Loucy (cell line): ENCODE measurements around the gene LONP2.
A peak's percentile ranks its signal among the peaks of the same experiment; 100 is the strongest.

Source experiments
- H2AFZ ChIP-seq: fragments of 200-600 bp; sonication (generic); 2 replicates; pipeline ENCODE4 v1.6.0; 2016; ENCODE audit warnings: antibody characterized with exemption, mild to moderate bottlenecking, low read length, moderate library complexity
- H3F3A ChIP-seq: fragments of 200-600 bp; 2 replicates; pipeline ENCODE4 v1.6.0; 2016; ENCODE audit warnings: antibody characterized with exemption, low read depth, mild to moderate bottlenecking
- H3K27me3 ChIP-seq: fragments of 200-600 bp; sonication (generic); 2 replicates; pipeline ENCODE4 v1.6.1; 2014; ENCODE audit warnings: low read length, mild to moderate bottlenecking; ENCODE audit not compliant: insufficient read depth, poor library complexity, severe bottlenecking
- H3K36me3 ChIP-seq: fragments of 200-600 bp; sonication (generic); 2 replicates; pipeline ENCODE4 v1.6.1; 2016; ENCODE audit warnings: low read length; ENCODE audit not compliant: insufficient read depth
- H3K4me1 ChIP-seq: fragments of 200-600 bp; sonication (generic); 2 replicates; pipeline ENCODE4 v1.5.1; 2014; ENCODE audit warnings: low read length, mild to moderate bottlenecking; ENCODE audit not compliant: insufficient read depth, poor library complexity, severe bottlenecking
- H3K4me2 ChIP-seq: fragments of 200-600 bp; sonication (generic); 2 replicates; pipeline ENCODE4 v1.6.0; 2014; ENCODE audit warnings: antibody characterized with exemption, low read length, low read depth, mild to moderate bottlenecking; ENCODE audit not compliant: poor library complexity, severe bottlenecking
- H3K4me3 ChIP-seq: fragments of 200-600 bp; sonication (generic); 2 replicates; pipeline ENCODE4 v1.5.1; 2014; ENCODE audit warnings: low read length, mild to moderate bottlenecking, mixed read lengths; ENCODE audit not compliant: poor library complexity, severe bottlenecking
- H3K79me2 ChIP-seq: fragments of 200-600 bp; sonication (generic); 2 replicates; pipeline ENCODE4 v1.6.1; 2014; ENCODE audit warnings: low read length; ENCODE audit not compliant: insufficient read depth
- H3K9ac ChIP-seq: fragments of 200-600 bp; sonication (generic); 2 replicates; pipeline ENCODE4 v1.6.0; 2014; ENCODE audit warnings: mild to moderate bottlenecking, low read depth, low read length, moderate library complexity; ENCODE audit not compliant: poor library complexity, severe bottlenecking
- H3K9me2 ChIP-seq: fragments of 200-600 bp; sonication (generic); replicated peaks from 2 replicates; pipeline ENCODE4 v1.6.1; 2016; ENCODE audit warnings: low read depth, low read length, mixed read lengths
- H3K9me3 ChIP-seq: fragments of 200-600 bp; sonication (generic); 2 replicates; pipeline ENCODE4 v1.6.1; 2014; ENCODE audit warnings: mild to moderate bottlenecking, antibody characterized with exemption, low read length, low read depth; ENCODE audit not compliant: insufficient read depth
- H4K20me1 ChIP-seq: fragments of 200-600 bp; sonication (generic); 2 replicates; pipeline ENCODE4 v1.6.0; 2014; ENCODE audit warnings: antibody characterized with exemption, low read length, mild to moderate bottlenecking; ENCODE audit not compliant: insufficient read depth, poor library complexity, severe bottlenecking
- EZH2phosphoT487 ChIP-seq: fragments of 200-600 bp; IDR thresholded peaks from 2 replicates; pipeline ENCODE4 v1.6.1; 2018; ENCODE audit warnings: antibody characterized with exemption, mild to moderate bottlenecking, moderate library complexity, borderline replicate concordance
- TF ChIP-seq, protein P1 (sequence below): fragments of 200-600 bp; sonication (generic); conservative IDR thresholded peaks from 2 replicates; pipeline ENCODE4 v1.5.1; 2014; ENCODE audit warnings: mild to moderate bottlenecking, antibody characterized with exemption, low read length

Gene LONP2, protein sequence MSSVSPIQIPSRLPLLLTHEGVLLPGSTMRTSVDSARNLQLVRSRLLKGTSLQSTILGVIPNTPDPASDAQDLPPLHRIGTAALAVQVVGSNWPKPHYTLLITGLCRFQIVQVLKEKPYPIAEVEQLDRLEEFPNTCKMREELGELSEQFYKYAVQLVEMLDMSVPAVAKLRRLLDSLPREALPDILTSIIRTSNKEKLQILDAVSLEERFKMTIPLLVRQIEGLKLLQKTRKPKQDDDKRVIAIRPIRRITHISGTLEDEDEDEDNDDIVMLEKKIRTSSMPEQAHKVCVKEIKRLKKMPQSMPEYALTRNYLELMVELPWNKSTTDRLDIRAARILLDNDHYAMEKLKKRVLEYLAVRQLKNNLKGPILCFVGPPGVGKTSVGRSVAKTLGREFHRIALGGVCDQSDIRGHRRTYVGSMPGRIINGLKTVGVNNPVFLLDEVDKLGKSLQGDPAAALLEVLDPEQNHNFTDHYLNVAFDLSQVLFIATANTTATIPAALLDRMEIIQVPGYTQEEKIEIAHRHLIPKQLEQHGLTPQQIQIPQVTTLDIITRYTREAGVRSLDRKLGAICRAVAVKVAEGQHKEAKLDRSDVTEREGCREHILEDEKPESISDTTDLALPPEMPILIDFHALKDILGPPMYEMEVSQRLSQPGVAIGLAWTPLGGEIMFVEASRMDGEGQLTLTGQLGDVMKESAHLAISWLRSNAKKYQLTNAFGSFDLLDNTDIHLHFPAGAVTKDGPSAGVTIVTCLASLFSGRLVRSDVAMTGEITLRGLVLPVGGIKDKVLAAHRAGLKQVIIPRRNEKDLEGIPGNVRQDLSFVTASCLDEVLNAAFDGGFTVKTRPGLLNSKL

DNA sequence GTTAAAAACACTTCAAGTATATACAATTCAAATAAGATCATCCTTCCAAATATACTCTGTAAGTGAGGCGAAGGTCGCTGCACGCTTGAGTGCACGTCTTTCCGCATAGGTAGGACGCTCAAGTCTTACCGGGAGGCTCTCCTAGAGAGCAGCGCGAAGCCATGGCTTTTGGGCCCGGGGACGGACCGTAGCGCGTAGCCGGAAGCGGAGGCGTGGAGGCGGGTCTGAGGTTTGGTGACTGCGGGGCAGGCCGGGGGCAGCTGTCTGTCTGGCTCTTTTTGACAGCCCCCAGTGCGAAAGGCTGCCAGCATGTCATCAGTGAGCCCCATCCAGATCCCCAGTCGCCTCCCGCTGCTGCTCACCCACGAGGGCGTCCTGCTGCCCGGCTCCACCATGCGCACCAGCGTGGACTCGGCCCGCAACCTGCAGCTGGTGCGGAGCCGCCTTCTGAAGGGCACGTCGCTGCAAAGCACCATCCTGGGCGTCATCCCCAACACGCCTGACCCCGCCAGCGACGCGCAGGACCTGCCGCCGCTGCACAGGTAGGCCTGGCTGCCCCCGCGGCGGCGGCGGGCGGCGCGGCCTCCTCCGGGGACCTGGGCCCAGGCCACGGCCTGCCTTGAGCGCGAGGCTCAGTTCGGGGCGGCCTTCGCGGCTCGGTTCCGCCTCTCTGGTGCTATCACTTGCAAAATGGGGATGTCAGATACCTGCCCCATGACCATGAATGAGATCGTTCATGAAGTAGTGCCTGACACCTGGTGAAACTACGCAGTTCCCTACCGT, at the start of gene LONP2:
Gene LONP2 (plus strand): TSS at position 221 of the 783 bp plus-strand sequence. CDS start 89 bp downstream, at position 310.
- TF ChIP-seq, protein P1, sequence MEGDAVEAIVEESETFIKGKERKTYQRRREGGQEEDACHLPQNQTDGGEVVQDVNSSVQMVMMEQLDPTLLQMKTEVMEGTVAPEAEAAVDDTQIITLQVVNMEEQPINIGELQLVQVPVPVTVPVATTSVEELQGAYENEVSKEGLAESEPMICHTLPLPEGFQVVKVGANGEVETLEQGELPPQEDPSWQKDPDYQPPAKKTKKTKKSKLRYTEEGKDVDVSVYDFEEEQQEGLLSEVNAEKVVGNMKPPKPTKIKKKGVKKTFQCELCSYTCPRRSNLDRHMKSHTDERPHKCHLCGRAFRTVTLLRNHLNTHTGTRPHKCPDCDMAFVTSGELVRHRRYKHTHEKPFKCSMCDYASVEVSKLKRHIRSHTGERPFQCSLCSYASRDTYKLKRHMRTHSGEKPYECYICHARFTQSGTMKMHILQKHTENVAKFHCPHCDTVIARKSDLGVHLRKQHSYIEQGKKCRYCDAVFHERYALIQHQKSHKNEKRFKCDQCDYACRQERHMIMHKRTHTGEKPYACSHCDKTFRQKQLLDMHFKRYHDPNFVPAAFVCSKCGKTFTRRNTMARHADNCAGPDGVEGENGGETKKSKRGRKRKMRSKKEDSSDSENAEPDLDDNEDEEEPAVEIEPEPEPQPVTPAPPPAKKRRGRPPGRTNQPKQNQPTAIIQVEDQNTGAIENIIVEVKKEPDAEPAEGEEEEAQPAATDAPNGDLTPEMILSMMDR: no peak
- TF ChIP-seq EZH2phosphoT487: no peak
- Histone ChIP-seq H3K9ac (peak within 1 kb of the TSS; percentile 91), H3K36me3 (no peaks in the 10 kb centered on the region), H3F3A (no peaks in the 10 kb centered on the region), H3K27me3 (no peaks in the 10 kb centered on the region), H3K4me3 (peak within 1 kb of the TSS; percentile 96), H3K9me2 (no peaks in the 10 kb centered on the region), H4K20me1 (peaks cover 38% of the 10 kb centered on the region), H3K79me2 (peaks cover 50% of the 10 kb centered on the region), H2AFZ (peak within 1 kb of the TSS; percentile 90), H3K4me2 (peak within 1 kb of the TSS; percentile 99), H3K9me3 (no peaks in the 10 kb centered on the region), H3K4me1 (peaks cover 27% of the 10 kb centered on the region)

DNA sequence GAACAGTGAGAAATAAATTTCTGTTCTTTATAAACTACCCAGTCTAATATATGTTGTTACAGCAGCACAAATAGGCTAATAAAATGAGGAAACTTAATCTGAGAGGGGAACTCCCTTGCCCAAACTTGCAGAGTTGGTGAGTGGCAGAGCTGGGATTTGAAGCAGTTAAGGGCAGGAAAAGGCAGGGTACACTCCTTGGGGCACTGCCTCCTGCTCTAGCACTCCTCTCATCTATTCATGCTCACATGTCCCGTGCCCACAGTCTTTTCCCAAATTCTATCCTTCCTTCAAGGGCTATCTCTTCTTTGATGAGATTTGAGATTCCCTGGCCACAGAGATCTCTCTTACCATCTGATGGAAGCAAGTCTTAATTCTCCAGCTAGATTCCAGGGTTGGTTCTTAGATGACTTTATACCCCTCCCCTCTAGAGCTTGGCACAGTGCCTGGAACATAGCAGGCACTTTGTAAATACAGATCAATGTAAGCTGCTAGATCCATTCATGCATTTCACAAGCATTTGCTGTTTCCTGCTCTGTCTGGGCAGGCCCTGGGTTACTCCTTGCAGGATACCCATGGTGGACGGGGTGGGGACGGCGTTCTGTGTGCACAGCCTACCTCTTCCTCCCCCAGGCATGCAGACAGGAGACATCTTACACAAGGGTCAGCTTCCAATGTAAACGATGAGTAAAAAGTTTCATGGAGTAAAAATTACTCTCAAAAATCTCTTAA, 49.1 kb upstream of the LONP2 start:
- Histone ChIP-seq H3K4me3 (no peak overlapping the region), H3K9me3 (no peaks in the 10 kb centered on the region), H4K20me1 (no peaks in the 10 kb centered on the region), H2AFZ (no peak overlapping the region), H3K79me2 (no peaks in the 10 kb centered on the region), H3K9ac (no peak overlapping the region), H3K4me1 (no peaks in the 10 kb centered on the region), H3F3A (no peaks in the 10 kb centered on the region), H3K4me2 (no peak overlapping the region), H3K9me2 (no peaks in the 10 kb centered on the region), H3K27me3 (no peaks in the 10 kb centered on the region), H3K36me3 (no peaks in the 10 kb centered on the region)
- TF ChIP-seq, protein P1: no peak
- TF ChIP-seq EZH2phosphoT487: no peak

DNA sequence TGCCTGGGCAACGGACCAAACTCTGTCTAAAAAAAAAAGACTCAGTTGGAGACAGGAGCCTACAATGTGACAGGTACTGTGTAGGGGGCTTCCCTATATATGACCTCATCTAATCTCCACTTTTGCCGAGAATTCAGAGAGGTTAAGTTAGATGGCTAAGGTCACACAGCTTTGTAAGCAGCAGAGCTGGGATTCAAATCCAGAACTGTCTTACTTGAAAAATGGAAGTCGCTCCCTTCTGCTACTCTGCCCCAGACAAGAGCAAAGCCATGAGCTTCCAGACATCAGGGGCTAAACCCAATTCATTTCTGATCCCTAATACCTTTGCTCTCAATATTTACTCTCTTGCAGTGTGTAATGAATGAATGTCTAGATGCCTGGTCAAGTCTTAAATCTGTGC, 46.8 kb upstream of the LONP2 start:
- TF ChIP-seq, protein P1: no peak
- Histone ChIP-seq H3K27me3 (no peaks in the 10 kb centered on the region), H3K9ac (no peak overlapping the region), H3K4me1 (no peaks in the 10 kb centered on the region), H4K20me1 (no peaks in the 10 kb centered on the region), H3F3A (no peaks in the 10 kb centered on the region), H2AFZ (no peak overlapping the region), H3K4me3 (no peak overlapping the region), H3K36me3 (no peaks in the 10 kb centered on the region), H3K4me2 (no peak overlapping the region), H3K9me2 (no peaks in the 10 kb centered on the region), H3K79me2 (no peaks in the 10 kb centered on the region), H3K9me3 (no peaks in the 10 kb centered on the region)
